Right atrium auricular region (tissue), 2 donors: Measurements from ENCODE around the gene MRTFA. TPM values are rescaled to one million over a fixed set of nuclear protein-coding genes. Genes with fewer than 3 reads are reported as not detected.

Experiments
- DNase-seq: peaks from one replicate; pipeline ENCODE4 v3.0.0-alpha.2; 2019; ENCODE audit warnings: low spot score
- H3K27ac ChIP-seq, 2 donors: fragments of 200-600 bp; sonication (generic); 1 replicate in 1 of 2; 2 replicates in 1 of 2; pipeline ENCODE4 v1.5.1; 2016 to 2019
- H3K27me3 ChIP-seq, 2 donors: fragments of 200-600 bp; sonication (generic); one replicate each; pipeline versions ENCODE4 v1.5.1 to v1.6.0; 2017 to 2019
- H3K36me3 ChIP-seq: fragments of 200-600 bp; sonication (generic); one replicate; pipeline ENCODE4 v1.5.1; 2016
- H3K4me1 ChIP-seq, 2 donors: fragments of 200-600 bp; sonication (generic); one replicate each; pipeline versions ENCODE4 v1.5.1 to v1.6.0; 2017 to 2019
- H3K4me3 ChIP-seq, 2 donors: fragments of 200-600 bp; sonication (generic); 1 replicate in 1 of 2; 2 replicates in 1 of 2; pipeline ENCODE4 v1.5.1; 2017 to 2019; ENCODE audit warnings: mild to moderate bottlenecking in 1 of 2, moderate library complexity in 1 of 2
- H3K9me3 ChIP-seq, 2 donors: fragments of 200-600 bp; sonication (generic); one replicate each; pipeline ENCODE4 v1.5.1; 2019
- CTCF ChIP-seq, 2 donors: fragments of 200-600 bp; sonication (generic); IDR thresholded peaks; one replicate each; pipeline ENCODE4 v1.5.1; 2019; ENCODE audit warnings: antibody characterized with exemption in 2 of 2
- total RNA-seq, 2 donors: library from RNA; depleted of rRNA; stranded (reverse); fragments of >200 nt; gene quantifications; one replicate each; pipeline ENCODE4 v1.1.0, GENCODE V29; 2016

The MRTFA gene
- total RNA-seq, 2 donors from 2014 or later, result 45.8 to 55.2 TPM

- Histone ChIP-seq H3K27ac (peak overlapping the region in 1 of 2 donors; percentile 42), H3K27me3 (no peaks in the 10 kb centered on the region), H3K9me3 (no peaks in the 10 kb centered on the region), H3K4me3 (no peak overlapping the region), H3K4me1 (peaks cover 0 to 66% of the 10 kb centered on the region in 2 donors), H3K36me3 (no peaks in the 10 kb centered on the region)
- no peak for TF ChIP-seq CTCF (IDR thresholded peaks at IDR 0.05)
- DNase-seq, result no peak
Observed at GRCh38 chr22:40449676-40450035, 186.9 kb downstream of the MRTFA start.

- TF ChIP-seq CTCF (IDR thresholded peaks at IDR 0.05), result no peak
- no peak for DNase-seq
- H3K4me1 ChIP-seq, result peaks cover 0 to 60% of the 10 kb centered on the region in 2 donors
- no peaks in the 10 kb centered on the region for H3K9me3 ChIP-seq
- H3K27ac ChIP-seq, result no peak overlapping the region
- H3K4me3 ChIP-seq, result no peak overlapping the region
- no peaks in the 10 kb centered on the region for H3K36me3 ChIP-seq
- no peaks in the 10 kb centered on the region for H3K27me3 ChIP-seq
Observed at GRCh38 chr22:40446203-40446602, 190.3 kb downstream of the MRTFA start.

- peak overlapping the region in 1 of 2 donors; percentile 39 for H3K27ac ChIP-seq
- no peaks in the 10 kb centered on the region for H3K27me3 ChIP-seq
- H3K4me1 ChIP-seq, result peaks cover 0 to 52% of the 10 kb centered on the region in 2 donors
- H3K4me3 ChIP-seq, result no peak overlapping the region
- DNase-seq, result peak; percentile 55
- TF ChIP-seq CTCF (IDR thresholded peaks at IDR 0.05), result no peak
- H3K36me3 ChIP-seq, result no peaks in the 10 kb centered on the region
- H3K9me3 ChIP-seq, result no peaks in the 10 kb centered on the region
Observed at GRCh38 chr22:40444178-40444831, 192.2 kb downstream of the MRTFA start.

- no peaks in the 10 kb centered on the region for H3K27me3 ChIP-seq
- H3K36me3 ChIP-seq, result no peaks in the 10 kb centered on the region
- H3K4me3 ChIP-seq, result no peak overlapping the region
- peaks cover 0 to 47% of the 10 kb centered on the region in 2 donors for H3K4me1 ChIP-seq
- TF ChIP-seq CTCF (IDR thresholded peaks at IDR 0.05), result no peak
- peak overlapping the region; percentile 1 to 39 for H3K27ac ChIP-seq
- peak; percentile 84 for DNase-seq
- no peaks in the 10 kb centered on the region for H3K9me3 ChIP-seq
Observed at GRCh38 chr22:40443732-40444131, 192.8 kb downstream of the MRTFA start.

GRCh38 chr22:40441761-40442390 lies 194.6 kb downstream of the MRTFA start:
- no peak overlapping the region for H3K27ac ChIP-seq
- H3K4me1 ChIP-seq, result peaks cover 0 to 47% of the 10 kb centered on the region in 2 donors

More at GRCh38 chr22:40441761-40442390, 194.6 kb downstream of the MRTFA start:
- no peaks in the 10 kb centered on the region for H3K27me3 ChIP-seq
- no peak for TF ChIP-seq CTCF (IDR thresholded peaks at IDR 0.05)
- no peak overlapping the region for H3K4me3 ChIP-seq
- H3K9me3 ChIP-seq, result no peaks in the 10 kb centered on the region
- no peak for DNase-seq
- no peaks in the 10 kb centered on the region for H3K36me3 ChIP-seq
